ENCODE measurements around the gene HCK.

Gene HCK

GRCh38 chr20:32067234-32067821, 15.3 kb downstream of the HCK start:
- in situ Hi-C loops (cut with MboI; ENCODE audit: low sequenced_read_pairs, unreplicated experiment): no loop called here
- TF ChIP-seq, protein P1, sequence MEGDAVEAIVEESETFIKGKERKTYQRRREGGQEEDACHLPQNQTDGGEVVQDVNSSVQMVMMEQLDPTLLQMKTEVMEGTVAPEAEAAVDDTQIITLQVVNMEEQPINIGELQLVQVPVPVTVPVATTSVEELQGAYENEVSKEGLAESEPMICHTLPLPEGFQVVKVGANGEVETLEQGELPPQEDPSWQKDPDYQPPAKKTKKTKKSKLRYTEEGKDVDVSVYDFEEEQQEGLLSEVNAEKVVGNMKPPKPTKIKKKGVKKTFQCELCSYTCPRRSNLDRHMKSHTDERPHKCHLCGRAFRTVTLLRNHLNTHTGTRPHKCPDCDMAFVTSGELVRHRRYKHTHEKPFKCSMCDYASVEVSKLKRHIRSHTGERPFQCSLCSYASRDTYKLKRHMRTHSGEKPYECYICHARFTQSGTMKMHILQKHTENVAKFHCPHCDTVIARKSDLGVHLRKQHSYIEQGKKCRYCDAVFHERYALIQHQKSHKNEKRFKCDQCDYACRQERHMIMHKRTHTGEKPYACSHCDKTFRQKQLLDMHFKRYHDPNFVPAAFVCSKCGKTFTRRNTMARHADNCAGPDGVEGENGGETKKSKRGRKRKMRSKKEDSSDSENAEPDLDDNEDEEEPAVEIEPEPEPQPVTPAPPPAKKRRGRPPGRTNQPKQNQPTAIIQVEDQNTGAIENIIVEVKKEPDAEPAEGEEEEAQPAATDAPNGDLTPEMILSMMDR (IDR thresholded peaks at IDR 0.05; ENCODE audit: borderline replicate concordance, control extremely low read depth, extremely low read depth, insufficient read depth, missing control alignments): no peak
- no peak for DNase-seq (ENCODE audit: low spot score)

DNA sequence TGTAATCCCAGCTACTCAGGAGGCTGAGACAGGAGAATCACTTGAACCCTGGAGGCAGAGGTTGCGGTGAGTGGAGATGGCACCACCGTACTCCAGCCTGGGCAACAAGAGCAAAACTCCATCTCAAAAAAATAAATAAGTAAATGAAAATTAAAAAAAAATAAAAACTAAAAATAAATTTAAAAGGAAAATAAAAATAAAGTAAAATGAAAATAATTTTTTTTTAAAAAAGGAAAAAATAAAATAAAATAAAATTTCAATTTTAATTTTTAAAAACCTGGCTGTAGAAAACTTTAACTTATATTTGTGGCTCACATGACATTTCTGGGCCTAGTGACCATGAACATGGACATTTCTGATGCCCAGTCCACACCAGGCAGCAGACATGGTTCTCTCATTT, 16.1 kb downstream of the HCK start:
- TF ChIP-seq, protein P1 (IDR thresholded peaks at IDR 0.05; ENCODE audit: borderline replicate concordance, control extremely low read depth, extremely low read depth, insufficient read depth, missing control alignments): no peak
- DNase-seq (ENCODE audit: low spot score): no peak
- in situ Hi-C loops (cut with MboI; ENCODE audit: low sequenced_read_pairs, unreplicated experiment): no loop called here

- no peak for DNase-seq (ENCODE audit: low spot score)
- TF ChIP-seq, protein P1 (IDR thresholded peaks at IDR 0.05; ENCODE audit: borderline replicate concordance, control extremely low read depth, extremely low read depth, insufficient read depth, missing control alignments): no peak
- in situ Hi-C loops (cut with MboI; ENCODE audit: low sequenced_read_pairs, unreplicated experiment): no loop called here
These were observed 17.7 kb downstream of the HCK start for GRCh38 chr20:32069711-32070110.

DNA sequence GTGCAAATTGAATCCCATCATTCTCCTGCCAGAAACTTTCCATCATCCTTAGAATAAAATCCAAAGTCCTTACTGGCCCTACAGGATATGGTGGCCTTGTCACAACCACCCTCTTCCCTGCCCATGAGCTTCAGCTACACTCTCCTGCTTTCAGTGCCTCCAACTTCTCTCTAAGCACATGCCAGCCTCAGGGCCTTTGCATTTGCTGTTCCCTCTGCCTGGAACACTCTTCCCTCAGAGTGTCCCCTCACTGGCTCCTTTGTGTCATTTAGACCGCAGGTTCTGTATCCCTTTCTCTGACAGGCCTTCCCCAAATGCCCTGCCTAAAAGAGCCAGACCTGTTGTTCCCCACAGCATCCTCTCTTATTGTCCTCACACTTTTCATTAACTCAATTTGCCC, 18.2 kb downstream of the HCK start:
- TF ChIP-seq, protein P1 (IDR thresholded peaks at IDR 0.05; ENCODE audit: borderline replicate concordance, control extremely low read depth, extremely low read depth, insufficient read depth, missing control alignments): no peak
- no peak for DNase-seq (ENCODE audit: low spot score)
- in situ Hi-C loops (cut with MboI; ENCODE audit: low sequenced_read_pairs, unreplicated experiment): no loop called here

DNA sequence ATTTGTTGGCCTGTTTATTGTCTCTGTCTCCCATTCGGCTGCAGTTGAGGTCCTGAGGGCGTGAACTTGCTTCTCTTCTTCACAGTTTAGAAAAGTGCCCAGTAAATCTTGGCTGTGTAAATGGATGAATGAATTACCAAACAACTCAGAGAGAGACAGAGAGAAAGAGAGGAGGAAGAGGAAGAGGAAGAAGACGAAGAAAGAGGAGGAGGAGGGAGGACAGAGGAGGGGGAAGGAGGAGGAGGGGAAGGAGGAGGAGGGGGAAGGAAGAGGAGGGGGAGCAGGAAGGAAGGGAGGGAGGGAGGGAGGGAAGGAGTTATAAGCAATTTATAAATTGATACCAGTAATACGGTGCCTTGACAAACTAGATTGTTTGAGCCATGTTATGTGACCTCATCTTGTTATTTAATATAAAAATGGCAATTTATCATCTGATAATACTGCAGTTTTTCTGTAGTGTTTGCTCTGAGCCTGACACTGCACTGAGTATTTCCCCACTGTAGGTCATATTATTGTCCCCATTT, 18.7 kb downstream of the HCK start:
- in situ Hi-C loops (cut with MboI; ENCODE audit: low sequenced_read_pairs, unreplicated experiment): no loop called here
- TF ChIP-seq, protein P1 (IDR thresholded peaks at IDR 0.05; ENCODE audit: borderline replicate concordance, control extremely low read depth, extremely low read depth, insufficient read depth, missing control alignments): no peak
- no peak for DNase-seq (ENCODE audit: low spot score)

DNA sequence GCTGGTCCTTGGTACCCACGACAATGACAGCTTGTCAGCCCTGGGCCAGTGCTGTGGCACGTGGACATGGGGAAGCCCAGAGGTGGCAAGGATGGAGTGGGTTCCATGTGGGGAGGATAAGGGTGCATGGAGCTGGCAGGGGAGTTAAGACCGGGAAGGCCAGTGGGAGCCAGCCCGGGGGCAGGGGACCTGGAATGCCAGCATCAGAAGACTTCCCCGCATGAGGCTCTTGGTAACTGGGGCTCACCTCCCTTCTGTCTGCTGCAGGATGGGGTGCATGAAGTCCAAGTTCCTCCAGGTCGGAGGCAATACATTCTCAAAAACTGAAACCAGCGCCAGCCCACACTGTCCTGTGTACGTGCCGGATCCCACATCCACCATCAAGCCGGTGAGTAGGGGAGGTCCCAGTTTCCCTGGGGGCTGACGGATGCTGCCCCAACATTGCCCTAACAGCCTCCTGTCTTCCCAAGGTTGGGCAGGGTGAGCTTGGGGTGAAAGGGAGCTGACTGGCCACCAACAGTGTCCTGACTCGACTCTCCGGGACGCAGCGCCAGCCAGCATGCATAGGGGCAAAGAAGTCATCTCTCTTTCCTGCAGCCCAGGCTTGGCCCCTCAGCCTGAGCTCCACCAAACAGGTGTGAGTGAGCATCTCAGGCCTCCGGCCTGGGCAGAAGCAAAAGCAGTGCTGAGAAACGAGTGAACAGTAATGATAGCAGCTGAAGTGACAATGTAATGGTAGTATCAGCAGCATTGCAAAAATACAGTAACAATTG, 19.5 kb downstream of the HCK start:
- in situ Hi-C loops (cut with MboI; ENCODE audit: low sequenced_read_pairs, unreplicated experiment): no loop called here
- DNase-seq (ENCODE audit: low spot score): no peak
- TF ChIP-seq, protein P1 (IDR thresholded peaks at IDR 0.05; ENCODE audit: borderline replicate concordance, control extremely low read depth, extremely low read depth, insufficient read depth, missing control alignments): no peak

Measured in GM13976 (cell line).